GM23248 (cell line): Measurements from ENCODE around the gene DIAPH1.

Source experiments
- EZH2 ChIP-seq: fragments of 200-600 bp; sonication (generic); IDR thresholded peaks from 2 replicates; pipeline ENCODE4 v1.6.1; 2018; ENCODE audit warnings: antibody characterized with exemption, mild to moderate bottlenecking; ENCODE audit not compliant: insufficient read depth, poor library complexity, severe bottlenecking
- EZH2phosphoT487 ChIP-seq: fragments of 200-600 bp; sonication (generic); IDR thresholded peaks from 2 replicates; pipeline ENCODE4 v1.6.1; 2018; ENCODE audit warnings: antibody characterized with exemption, moderate library complexity, mild to moderate bottlenecking, low read depth; ENCODE audit not compliant: insufficient read depth

DNA sequence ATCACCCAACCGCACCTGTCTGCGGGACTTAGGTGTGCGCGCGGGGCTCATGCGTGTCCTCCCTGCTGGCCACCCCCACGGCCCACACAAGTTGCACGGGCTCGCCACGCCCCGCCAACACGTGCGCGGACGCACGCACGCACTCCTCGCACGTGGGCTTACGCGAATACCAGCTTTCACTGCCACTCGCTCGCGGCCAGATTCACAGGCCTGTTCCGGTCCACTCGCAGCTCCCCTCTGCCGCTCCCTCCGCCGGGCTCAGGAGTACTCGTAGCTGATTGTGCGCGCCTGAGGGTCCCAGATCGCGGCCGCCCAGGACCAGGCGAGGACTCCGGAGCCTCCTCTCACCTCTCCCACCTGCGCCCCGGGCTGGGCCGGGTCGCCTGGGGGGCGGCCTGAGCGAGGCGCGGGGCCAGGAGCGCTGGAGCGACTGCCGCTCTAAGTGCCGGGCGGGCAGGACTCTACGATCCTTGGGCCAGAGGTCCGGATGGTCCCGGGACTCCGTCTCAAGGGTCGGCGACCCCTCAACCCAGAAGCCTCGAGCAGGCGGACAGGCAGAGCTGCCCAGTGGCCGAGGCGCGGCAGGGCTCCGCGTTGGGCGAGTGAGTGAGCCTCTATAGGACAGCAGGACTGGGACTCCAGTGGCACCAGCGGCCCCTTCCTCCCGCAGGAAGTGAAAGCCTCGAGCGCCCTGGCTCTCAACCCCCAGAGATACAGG is 126.5 kb downstream of the DIAPH1 start:
- TF ChIP-seq EZH2 (no peak), EZH2phosphoT487 (no peak)
